Measurements from ENCODE around the gene CMTM2.
A peak's percentile ranks its signal among the peaks of the same experiment; 100 is the strongest.
"Not testable (repeated sequence)": the region's sequence is repeated elsewhere in the genome, so short reads cannot be mapped to it uniquely, and the experiment has no call there.

Gene CMTM2

GRCh38 chr16:66605979-66606751 lies 26.9 kb downstream of the CMTM2 start:
- DNase-seq (ENCODE audit: low spot score), result no peak

GRCh38 chr16:66608241-66609138 lies 29.2 kb downstream of the CMTM2 start:
- DNase-seq (ENCODE audit: low spot score), result peak; percentile 90

- no peak for DNase-seq (ENCODE audit: low spot score)
These were observed 29.9 kb downstream of the CMTM2 start for GRCh38 chr16:66609139-66609510.

GRCh38 chr16:66610111-66610820 lies 31.0 kb downstream of the CMTM2 start:
- no peak for DNase-seq (ENCODE audit: low spot score)

- DNase-seq (ENCODE audit: low spot score), result not testable (repeated sequence)
These were observed 32.6 kb downstream of the CMTM2 start for GRCh38 chr16:66611911-66612310.

- DNase-seq (ENCODE audit: low spot score), result no peak
These were observed 33.2 kb downstream of the CMTM2 start for GRCh38 chr16:66612422-66612821.

GRCh38 chr16:66614161-66614802 lies 35.0 kb downstream of the CMTM2 start:
- no peak for DNase-seq (ENCODE audit: low spot score)

- DNase-seq (ENCODE audit: low spot score), result no peak
These were observed 36.9 kb downstream of the CMTM2 start for GRCh38 chr16:66616169-66616568.

GRCh38 chr16:66616592-66616991 lies 37.3 kb downstream of the CMTM2 start:
- no peak for DNase-seq (ENCODE audit: low spot score)

GRCh38 chr16:66617010-66617434 lies 37.8 kb downstream of the CMTM2 start:
- DNase-seq (ENCODE audit: low spot score), result no peak

- no peak for DNase-seq (ENCODE audit: low spot score)
These were observed 38.5 kb downstream of the CMTM2 start for GRCh38 chr16:66617728-66618127.

- DNase-seq (ENCODE audit: low spot score), result no peak
These were observed 39.5 kb downstream of the CMTM2 start for GRCh38 chr16:66618588-66619375.

GRCh38 chr16:66619534-66620428 lies 40.5 kb downstream of the CMTM2 start:
- no peak for DNase-seq (ENCODE audit: low spot score)

GRCh38 chr16:66620429-66620795 lies 41.1 kb downstream of the CMTM2 start:
- DNase-seq (ENCODE audit: low spot score), result no peak

- DNase-seq (ENCODE audit: low spot score), result no peak
These were observed 42.7 kb downstream of the CMTM2 start for GRCh38 chr16:66621973-66622372.

GRCh38 chr16:66622863-66623262 lies 43.6 kb downstream of the CMTM2 start:
- DNase-seq (ENCODE audit: low spot score), result no peak

GRCh38 chr16:66623755-66624154 lies 44.5 kb downstream of the CMTM2 start:
- DNase-seq (ENCODE audit: low spot score), result no peak

- not testable (repeated sequence) for DNase-seq (ENCODE audit: low spot score)
These were observed 48.5 kb downstream of the CMTM2 start for GRCh38 chr16:66627611-66628378.

GRCh38 chr16:66629856-66630255 lies 50.6 kb downstream of the CMTM2 start:
- no peak for DNase-seq (ENCODE audit: low spot score)
